SK-N-MC (cell line): ENCODE results near the gene GABRA5.
"Not testable (repeated sequence)": the region's sequence is repeated elsewhere in the genome, so short reads cannot be mapped to it uniquely, and the experiment has no call there.

Experiments used
- DNase-seq: peaks from one replicate; pipeline ENCODE4 v3.0.0-alpha.2; 2011; ENCODE audit warnings: low read depth, low spot score
- H3K27ac ChIP-seq: fragments of 200-600 bp; sonication (generic); 2 replicates; pipeline ENCODE4 v1.5.1; 2016; ENCODE audit warnings: mixed run types
- H3K36me3 ChIP-seq: fragments of 200-600 bp; sonication (generic); 2 replicates; pipeline ENCODE4 v1.6.1; 2017; ENCODE audit warnings: antibody characterized with exemption, low read length, mixed read lengths; ENCODE audit not compliant: insufficient read depth
- H3K4me3 ChIP-seq: fragments of 200-600 bp; sonication (generic); 2 replicates; pipeline ENCODE4 v1.5.1; 2016
- H3K9ac ChIP-seq: fragments of 200-600 bp; sonication (generic); 2 replicates; pipeline ENCODE4 v1.8.0; 2017; ENCODE audit warnings: mixed run types, mixed read lengths; ENCODE audit not compliant: insufficient read length
- H3K9me3 ChIP-seq: fragments of 200-600 bp; sonication (generic); 2 replicates; pipeline ENCODE4 v1.6.1; 2017; ENCODE audit warnings: low read depth, mild to moderate bottlenecking, antibody characterized with exemption, low read length, moderate library complexity, mixed read lengths
- EZH2 ChIP-seq: fragments of 200-600 bp; sonication (generic); IDR thresholded peaks from one replicate; pipeline ENCODE4 v1.6.1; 2017; ENCODE audit warnings: antibody characterized with exemption
- FOXP2 ChIP-seq: optimal IDR thresholded peaks from 2 replicates; pipeline ENCODE3; 2011; ENCODE audit warnings: mild to moderate bottlenecking, moderate library complexity; ENCODE audit not compliant: insufficient read depth; ENCODE audit errors: extremely low read length, control extremely low read depth
- POLR2AphosphoS5 ChIP-seq: IDR thresholded peaks from 2 replicates; pipeline ENCODE4 v1.6.1; 2012; ENCODE audit warnings: mild to moderate bottlenecking, low read depth, low read length, borderline replicate concordance

GABRA5 gene

GRCh38 chr15:26866298-26867199 is at the start of gene GABRA5:
TSS of gene GABRA5 (plus strand) at chr15:26867062. CDS start at chr15:26869249, 2,187 bp downstream.
- no peak for DNase-seq
- Histone ChIP-seq H3K4me3 (no peak within 1 kb of the TSS), H3K9me3 (no peaks in the 10 kb centered on the region), H3K36me3 (no peaks in the 10 kb centered on the region), H3K27ac (no peak within 1 kb of the TSS), H3K9ac (no peak within 1 kb of the TSS)
- no peak for TF ChIP-seq EZH2
- no peak for TF ChIP-seq FOXP2
- TF ChIP-seq POLR2AphosphoS5: no peak

- H3K9me3 ChIP-seq, DNase-seq, H3K27ac ChIP-seq, H3K4me3 ChIP-seq, H3K9ac ChIP-seq, H3K36me3 ChIP-seq: not testable (repeated sequence)
These were observed 35.7 kb upstream of the GABRA5 start for GRCh38 chr15:26831191-26831590.

- H3K4me3 ChIP-seq: no peak overlapping the region
- DNase-seq: no peak
- no peak overlapping the region for H3K27ac ChIP-seq
- TF ChIP-seq EZH2 (no peak), POLR2AphosphoS5 (no peak), FOXP2 (no peak)
- H3K9ac ChIP-seq: no peak overlapping the region
- no peaks in the 10 kb centered on the region for H3K9me3 ChIP-seq
- H3K36me3 ChIP-seq: no peaks in the 10 kb centered on the region
These were observed 34.9 kb upstream of the GABRA5 start for GRCh38 chr15:26831951-26832350.

GRCh38 chr15:26838742-26839460 is 28.0 kb upstream of the GABRA5 start:
- Histone ChIP-seq H3K4me3 (no peak overlapping the region), H3K27ac (no peak overlapping the region), H3K9me3 (no peaks in the 10 kb centered on the region), H3K9ac (no peak overlapping the region), H3K36me3 (no peaks in the 10 kb centered on the region)
- DNase-seq: no peak
- no peak for TF ChIP-seq POLR2AphosphoS5
- TF ChIP-seq EZH2: no peak
- no peak for TF ChIP-seq FOXP2

GRCh38 chr15:26841514-26841913 is 25.3 kb upstream of the GABRA5 start:
- no peak for DNase-seq
- no peak overlapping the region for H3K4me3 ChIP-seq

GRCh38 chr15:26841941-26842340 is 24.9 kb upstream of the GABRA5 start:
- no peak overlapping the region for H3K27ac ChIP-seq
- no peak overlapping the region for H3K4me3 ChIP-seq
- no peak overlapping the region for H3K9ac ChIP-seq
- DNase-seq: no peak
- TF ChIP-seq EZH2 (no peak), FOXP2 (no peak), POLR2AphosphoS5 (no peak)
- no peaks in the 10 kb centered on the region for H3K9me3 ChIP-seq
- no peaks in the 10 kb centered on the region for H3K36me3 ChIP-seq

More at GRCh38 chr15:26841514-26841913, 25.3 kb upstream of the GABRA5 start:
- H3K9ac ChIP-seq: no peak overlapping the region
- no peak overlapping the region for H3K27ac ChIP-seq
- H3K36me3 ChIP-seq: no peaks in the 10 kb centered on the region
- TF ChIP-seq FOXP2 (no peak), POLR2AphosphoS5 (no peak), EZH2 (no peak)
- H3K9me3 ChIP-seq: no peaks in the 10 kb centered on the region

- H3K27ac ChIP-seq: no peak overlapping the region
- DNase-seq: no peak
- H3K4me3 ChIP-seq: no peak overlapping the region
- no peak overlapping the region for H3K9ac ChIP-seq
- H3K9me3 ChIP-seq: no peaks in the 10 kb centered on the region
- no peak for TF ChIP-seq EZH2
- TF ChIP-seq FOXP2: no peak
- no peak for TF ChIP-seq POLR2AphosphoS5
- H3K36me3 ChIP-seq: no peaks in the 10 kb centered on the region
These were observed 24.5 kb upstream of the GABRA5 start for GRCh38 chr15:26842391-26842790.

GRCh38 chr15:26844901-26845300 is 22.0 kb upstream of the GABRA5 start:
- Histone ChIP-seq H3K36me3 (no peaks in the 10 kb centered on the region), H3K27ac (no peak overlapping the region), H3K4me3 (no peak overlapping the region), H3K9ac (no peak overlapping the region), H3K9me3 (no peaks in the 10 kb centered on the region)
- DNase-seq: no peak
- TF ChIP-seq EZH2: no peak
- no peak for TF ChIP-seq POLR2AphosphoS5
- TF ChIP-seq FOXP2: no peak
